Sigmoid colon (tissue), 4 donors: ENCODE results near the gene MEGF6.

ENCODE experiments used
- POLR2A ChIP-seq, 2 donors: fragments of 450-650 bp; IDR thresholded peaks; one replicate each; pipeline ENCODE4 v1.6.1; 2016; ENCODE audit warnings: antibody characterized with exemption in 2 of 2, mild to moderate bottlenecking in 2 of 2, moderate library complexity in 2 of 2
- POLR2AphosphoS5 ChIP-seq, 4 donors: sonication (generic); formaldehyde crosslinking; IDR thresholded peaks; one replicate each; pipeline ENCODE4 v1.6.1; 2017; ENCODE audit warnings: antibody characterized with exemption in 4 of 4

- no peak for TF ChIP-seq POLR2A (IDR thresholded peaks at IDR 0.05)
- no peak for TF ChIP-seq POLR2AphosphoS5 (IDR thresholded peaks at IDR 0.05)
Observed at GRCh38 chr1:3481836-3482375, 129.4 kb downstream of the MEGF6 start.
